HepG2 (cell line): ENCODE results near the gene MBOAT7. TPM values are rescaled to one million over a fixed set of nuclear protein-coding genes. Genes with fewer than 3 reads are reported as not detected.

Experiments
- ATF4 ChIP-seq, 2 experiments: fragments of 450-650 bp in 1 of 2; sonication (generic) in 1 of 2; formaldehyde crosslinking; IDR thresholded peaks; 2 replicates each; pipeline versions ENCODE4 v1.5.0 to v1.8.0; 2020 to 2022; ENCODE audit warnings: mild to moderate bottlenecking in 1 of 2, missing genetic modification reagents in 1 of 2
- CERS6 ChIP-seq: sonication (generic); formaldehyde crosslinking; IDR thresholded peaks from 2 replicates; pipeline ENCODE4 v1.5.0; 2020; ENCODE audit warnings: missing genetic modification reagents
- ISL2 ChIP-seq: sonication (generic); formaldehyde crosslinking; IDR thresholded peaks from 2 replicates; pipeline ENCODE4 v1.5.0; 2020; ENCODE audit warnings: missing genetic modification reagents
- PAX8 ChIP-seq: sonication (generic); formaldehyde crosslinking; IDR thresholded peaks from 2 replicates; pipeline ENCODE4 v1.8.0; 2022; ENCODE audit warnings: mild to moderate bottlenecking, missing genetic modification reagents, borderline replicate concordance
- PHF8 ChIP-seq: sonication (generic); formaldehyde crosslinking; IDR thresholded peaks from 2 replicates; pipeline ENCODE4 v1.5.0; 2020; ENCODE audit warnings: missing genetic modification reagents
- SAFB2 ChIP-seq: sonication (generic); formaldehyde crosslinking; IDR thresholded peaks from 2 replicates; pipeline ENCODE4 v1.5.1; 2020; ENCODE audit warnings: missing genetic modification reagents, low read depth, mild to moderate bottlenecking, borderline replicate concordance
- SETDB1 ChIP-seq: sonication (generic); formaldehyde crosslinking; IDR thresholded peaks from 2 replicates; pipeline ENCODE4 v1.5.1; 2020; ENCODE audit warnings: missing genetic modification reagents, mild to moderate bottlenecking, borderline replicate concordance
- ZFAT ChIP-seq: sonication (generic); formaldehyde crosslinking; conservative IDR thresholded peaks from 2 replicates; pipeline ENCODE4 v1.8.1; 2023; ENCODE audit warnings: missing genetic modification reagents, inconsistent platforms
- ZHX2 ChIP-seq, 2 experiments: sonication (generic) in 1 of 2; formaldehyde crosslinking in 1 of 2; IDR thresholded peaks; 2 replicates each; pipeline versions ENCODE4 v1.6.1 to v1.9.0; 2014 to 2022; ENCODE audit warnings: antibody characterized with exemption in 1 of 2, borderline replicate concordance in 1 of 2, inconsistent platforms in 1 of 2, low read depth in 1 of 2, missing genetic modification reagents in 1 of 2
- ZNF17 ChIP-seq: sonication (generic); formaldehyde crosslinking; IDR thresholded peaks from 2 replicates; pipeline ENCODE4 v1.5.0; 2020; ENCODE audit warnings: mild to moderate bottlenecking, missing genetic modification reagents
- ZNF615 ChIP-seq: sonication (generic); formaldehyde crosslinking; IDR thresholded peaks from 2 replicates; pipeline ENCODE4 v1.5.0; 2020; ENCODE audit warnings: mild to moderate bottlenecking, missing genetic modification reagents, borderline replicate concordance
- ZNF747 ChIP-seq: sonication (generic); formaldehyde crosslinking; IDR thresholded peaks from 2 replicates; pipeline ENCODE4 v1.8.1; 2023; ENCODE audit warnings: missing genetic modification reagents, mild to moderate bottlenecking, borderline replicate concordance
- ZNF878 ChIP-seq: sonication (generic); formaldehyde crosslinking; IDR thresholded peaks from 2 replicates; pipeline ENCODE4 v1.8.1; 2023; ENCODE audit warnings: mild to moderate bottlenecking, missing genetic modification reagents, moderate library complexity
- ZNF879 ChIP-seq: sonication (generic); formaldehyde crosslinking; IDR thresholded peaks from 2 replicates; pipeline ENCODE4 v1.8.1; 2023; ENCODE audit warnings: missing genetic modification reagents
- ZSCAN21 ChIP-seq: sonication (generic); formaldehyde crosslinking; IDR thresholded peaks from 2 replicates; pipeline ENCODE4 v1.8.0; 2022; ENCODE audit warnings: mild to moderate bottlenecking, missing genetic modification reagents, moderate library complexity, borderline replicate concordance
- ZSCAN25 ChIP-seq: sonication (generic); formaldehyde crosslinking; IDR thresholded peaks from 2 replicates; pipeline ENCODE4 v1.8.0; 2022; ENCODE audit warnings: mild to moderate bottlenecking, missing genetic modification reagents
- polyA plus RNA-seq, 8 experiments: library from polyadenylated mRNA; depleted of rRNA in 3 of 8; stranded (reverse) in 7 of 8; unstranded in 1 of 8; fragments of >200 nt; fragmentation: Illumina TruSeq in 4 of 8; extraction: Trizol in 4 of 8; gene quantifications; 2 replicates each; pipeline versions ENCODE4 v1.2.1 to v1.2.3, GENCODE V29; 2011 to 2016; ENCODE audit warnings: low read depth in 4 of 8, missing spikeins in 1 of 8, mixed read lengths in 1 of 8; ENCODE audit not compliant: insufficient read depth in 1 of 8
- total RNA-seq, 5 experiments: library from RNA; depleted of rRNA; stranded (reverse); fragments of >200 nt; fragmentation: Illumina TruSeq; extraction: Trizol; gene quantifications; 2 replicates each; pipeline ENCODE4 v1.2.3, GENCODE V29; 2016; ENCODE audit warnings: low read depth in 1 of 5
- TF ChIP-seq, protein P1 (sequence below): sonication (generic); formaldehyde crosslinking; conservative IDR thresholded peaks from 2 replicates; pipeline ENCODE4 v1.4.0; 2020; ENCODE audit warnings: missing genetic modification reagents

Gene MBOAT7
- total and polyA plus RNA-seq, 2 of the 13 experiments (the other 11 are each of a cell fraction or from before 2014, with no cell fraction given), result 22.2 to 25.5 TPM

GRCh38 chr19:54133312-54133956 is 55.9 kb downstream of the MBOAT7 start (continued):
- TF ChIP-seq ZSCAN21 (CRISPR knock-in tag) (no peak), PHF8 (no peak), ZNF17 (no peak), SETDB1 (CRISPR knock-in tag) (no peak), ZNF878 (CRISPR knock-in tag) (no peak), ZHX2 (IDR thresholded peaks at IDR 0.05; ENCODE audit: low read depth) (no peak), ZHX2 (CRISPR knock-in tag; IDR thresholded peaks at IDR 0.05; ENCODE audit: borderline replicate concordance) (no peak), ZNF879 (CRISPR knock-in tag) (no peak), ZNF747 (CRISPR knock-in tag) (no peak), ATF4 (CRISPR knock-in tag; IDR thresholded peaks at IDR 0.05) (no peak), ZSCAN25 (CRISPR knock-in tag) (0 out of 2 replicates have a peak, but pooled peaks have one; percentile 38), CERS6 (CRISPR knock-in tag) (no peak), SAFB2 (CRISPR knock-in tag) (no peak), ISL2 (CRISPR knock-in tag) (no peak), ZNF615 (no peak), ZFAT (CRISPR knock-in tag) (no peak), PAX8 (CRISPR knock-in tag) (no peak)
- TF ChIP-seq, protein P1, sequence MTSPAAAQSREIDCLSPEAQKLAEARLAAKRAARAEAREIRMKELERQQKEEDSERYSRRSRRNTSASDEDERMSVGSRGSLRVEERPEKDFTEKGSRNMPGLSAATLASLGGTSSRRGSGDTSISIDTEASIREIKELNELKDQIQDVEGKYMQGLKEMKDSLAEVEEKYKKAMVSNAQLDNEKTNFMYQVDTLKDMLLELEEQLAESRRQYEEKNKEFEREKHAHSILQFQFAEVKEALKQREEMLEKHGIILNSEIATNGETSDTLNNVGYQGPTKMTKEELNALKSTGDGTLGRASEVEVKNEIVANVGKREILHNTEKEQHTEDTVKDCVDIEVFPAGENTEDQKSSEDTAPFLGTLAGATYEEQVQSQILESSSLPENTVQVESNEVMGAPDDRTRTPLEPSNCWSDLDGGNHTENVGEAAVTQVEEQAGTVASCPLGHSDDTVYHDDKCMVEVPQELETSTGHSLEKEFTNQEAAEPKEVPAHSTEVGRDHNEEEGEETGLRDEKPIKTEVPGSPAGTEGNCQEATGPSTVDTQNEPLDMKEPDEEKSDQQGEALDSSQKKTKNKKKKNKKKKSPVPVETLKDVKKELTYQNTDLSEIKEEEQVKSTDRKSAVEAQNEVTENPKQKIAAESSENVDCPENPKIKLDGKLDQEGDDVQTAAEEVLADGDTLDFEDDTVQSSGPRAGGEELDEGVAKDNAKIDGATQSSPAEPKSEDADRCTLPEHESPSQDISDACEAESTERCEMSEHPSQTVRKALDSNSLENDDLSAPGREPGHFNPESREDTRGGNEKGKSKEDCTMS, result no peak
